ENCODE measurements around the gene HOGA1. TPM values are rescaled to one million over a fixed set of nuclear protein-coding genes. Genes with fewer than 3 reads are reported as not detected.
"Not testable (repeated sequence)": the region's sequence is repeated elsewhere in the genome, so short reads cannot be mapped to it uniquely, and the experiment has no call there.

The HOGA1 gene
- total and polyA plus RNA-seq, 2 experiments from 2014 or later, result 5.8 to 6.9 TPM

DNA sequence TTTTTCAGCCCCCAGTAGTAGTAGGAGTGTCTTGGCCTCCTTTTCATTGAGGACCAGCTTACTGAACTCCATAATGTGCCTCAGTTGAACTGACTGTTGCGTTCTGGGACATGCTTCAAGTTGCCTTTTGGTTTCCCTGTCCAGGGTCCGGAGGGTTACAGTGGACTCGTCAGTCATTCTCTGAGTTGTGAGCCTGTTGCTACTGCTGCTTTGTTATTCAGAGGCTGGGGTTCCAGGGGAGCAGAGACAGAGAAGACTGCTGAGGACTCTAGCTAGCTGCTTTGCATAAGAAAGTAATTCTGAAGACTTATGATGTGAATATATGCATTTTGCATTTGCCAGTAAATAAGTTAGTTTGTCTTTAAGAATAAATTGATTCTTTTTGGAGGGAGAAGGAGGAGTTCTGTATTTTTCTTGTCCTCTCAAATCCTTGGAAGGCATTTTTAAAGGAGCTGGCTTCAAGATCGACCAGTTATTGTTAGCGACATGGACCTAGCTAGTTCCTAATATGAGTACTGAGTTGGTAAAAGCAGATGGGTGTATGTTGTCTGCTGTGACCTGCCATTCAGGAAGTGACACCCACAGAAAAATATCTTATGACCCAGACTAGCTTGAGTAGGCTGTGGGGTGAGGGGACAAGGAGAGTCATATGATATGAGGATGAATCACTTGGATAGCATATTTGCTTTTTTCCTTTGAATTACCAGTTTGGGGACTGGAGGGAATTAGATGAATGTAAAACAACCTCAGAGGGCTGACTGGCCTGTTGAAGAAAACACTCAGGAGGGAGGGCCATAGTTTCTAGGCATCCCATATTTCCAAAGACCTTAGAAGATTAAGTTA lies 64.6 kb downstream of the HOGA1 start:
- WGBS (ENCODE audit: low lambda C conversion rate, missing lambda C conversion rate), result 76% methylated on average over 5 of the region's 5 CpGs
- peak; percentile 61 for DNase-seq (ENCODE audit: low spot score)
- H3K4me1 ChIP-seq (ENCODE audit: insufficient read depth), result peaks cover 10% of the 10 kb centered on the region
- no peaks in the 10 kb centered on the region for H4K20me1 ChIP-seq (ENCODE audit: insufficient read depth, poor library complexity, severe bottlenecking)
- no peaks in the 10 kb centered on the region for H3K9me3 ChIP-seq (ENCODE audit: low read depth)
- no peaks in the 10 kb centered on the region for H3K36me3 ChIP-seq (replicated peaks; ENCODE audit: insufficient read depth, low read depth)
- H3K4me2 ChIP-seq, result peak overlapping the region; percentile 5
- H2AFZ ChIP-seq, result no peak overlapping the region
- peak overlapping the region; percentile 86 for H3K27ac ChIP-seq
- H3K27me3 ChIP-seq, result no peaks in the 10 kb centered on the region
- TF ChIP-seq EZH2 (IDR thresholded peaks at IDR 0.05; ENCODE audit: borderline replicate concordance) (no peak), EZH2phosphoT487 (IDR thresholded peaks at IDR 0.05; ENCODE audit: low read depth, severe bottlenecking, unreplicated experiment) (no peak)
- TF ChIP-seq, protein P1, sequence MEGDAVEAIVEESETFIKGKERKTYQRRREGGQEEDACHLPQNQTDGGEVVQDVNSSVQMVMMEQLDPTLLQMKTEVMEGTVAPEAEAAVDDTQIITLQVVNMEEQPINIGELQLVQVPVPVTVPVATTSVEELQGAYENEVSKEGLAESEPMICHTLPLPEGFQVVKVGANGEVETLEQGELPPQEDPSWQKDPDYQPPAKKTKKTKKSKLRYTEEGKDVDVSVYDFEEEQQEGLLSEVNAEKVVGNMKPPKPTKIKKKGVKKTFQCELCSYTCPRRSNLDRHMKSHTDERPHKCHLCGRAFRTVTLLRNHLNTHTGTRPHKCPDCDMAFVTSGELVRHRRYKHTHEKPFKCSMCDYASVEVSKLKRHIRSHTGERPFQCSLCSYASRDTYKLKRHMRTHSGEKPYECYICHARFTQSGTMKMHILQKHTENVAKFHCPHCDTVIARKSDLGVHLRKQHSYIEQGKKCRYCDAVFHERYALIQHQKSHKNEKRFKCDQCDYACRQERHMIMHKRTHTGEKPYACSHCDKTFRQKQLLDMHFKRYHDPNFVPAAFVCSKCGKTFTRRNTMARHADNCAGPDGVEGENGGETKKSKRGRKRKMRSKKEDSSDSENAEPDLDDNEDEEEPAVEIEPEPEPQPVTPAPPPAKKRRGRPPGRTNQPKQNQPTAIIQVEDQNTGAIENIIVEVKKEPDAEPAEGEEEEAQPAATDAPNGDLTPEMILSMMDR (IDR thresholded peaks at IDR 0.05; ENCODE audit: poor library complexity), result no peak
- no peaks in the 10 kb centered on the region for H3K9me2 ChIP-seq (replicated peaks; ENCODE audit: insufficient read depth)
- no peak overlapping the region for H3K4me3 ChIP-seq
- peaks cover 74% of the 10 kb centered on the region for H3K79me2 ChIP-seq

DNA sequence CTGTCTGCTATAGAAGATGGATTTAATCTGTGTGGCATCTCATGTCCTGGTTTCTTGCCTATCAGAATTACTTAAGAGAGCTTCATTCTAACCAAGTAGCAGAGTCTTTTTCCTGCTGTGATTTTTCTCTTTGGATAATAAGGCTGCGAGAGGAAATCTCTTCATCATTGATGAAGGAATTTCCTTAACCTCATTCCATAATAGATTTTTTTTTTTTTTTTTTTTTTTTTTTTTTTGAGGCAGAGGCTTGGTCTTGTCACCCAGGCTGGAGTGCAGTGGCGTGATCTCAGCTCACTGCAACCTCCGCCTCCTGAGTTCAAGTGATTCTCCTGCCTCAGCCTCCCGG lies 65.2 kb downstream of the HOGA1 start:
- H3K9me2 ChIP-seq (replicated peaks; ENCODE audit: insufficient read depth); H3K4me3 ChIP-seq; H3K9me3 ChIP-seq (ENCODE audit: low read depth); H2AFZ ChIP-seq; H4K20me1 ChIP-seq (ENCODE audit: insufficient read depth, poor library complexity, severe bottlenecking); H3K36me3 ChIP-seq (replicated peaks; ENCODE audit: insufficient read depth, low read depth); H3K4me1 ChIP-seq (ENCODE audit: insufficient read depth); DNase-seq (ENCODE audit: low spot score); H3K27me3 ChIP-seq: not testable (repeated sequence)
- peaks cover 68% of the 10 kb centered on the region for H3K79me2 ChIP-seq
- H3K4me2 ChIP-seq, result peak overlapping the region; percentile 3
- WGBS (ENCODE audit: low lambda C conversion rate, missing lambda C conversion rate), result 98% methylated on average over 4 of the region's 4 CpGs
- H3K27ac ChIP-seq, result peak overlapping the region; percentile 86

DNA sequence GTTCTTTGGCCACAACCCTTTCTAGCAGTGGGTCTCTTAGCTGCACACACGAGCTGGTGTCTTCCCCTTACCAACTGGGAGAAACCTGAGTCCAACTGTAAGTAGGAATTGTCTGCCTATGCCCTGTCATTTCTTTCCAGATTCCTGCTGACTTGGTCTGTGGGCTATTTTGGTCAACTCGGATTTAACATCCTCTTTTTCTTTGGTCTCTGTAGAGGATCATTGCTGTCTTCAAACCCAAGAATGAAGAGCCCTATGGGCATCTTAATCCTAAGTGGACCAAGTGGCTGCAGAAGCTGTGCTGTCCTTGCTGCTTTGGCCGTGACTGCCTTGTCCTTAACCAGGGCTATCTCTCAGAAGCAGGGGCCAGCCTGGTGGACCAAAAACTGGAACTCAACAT lies 66.5 kb downstream of the HOGA1 start:
- WGBS (ENCODE audit: low lambda C conversion rate, missing lambda C conversion rate), result 91% methylated on average over 3 of the region's 3 CpGs

DNA sequence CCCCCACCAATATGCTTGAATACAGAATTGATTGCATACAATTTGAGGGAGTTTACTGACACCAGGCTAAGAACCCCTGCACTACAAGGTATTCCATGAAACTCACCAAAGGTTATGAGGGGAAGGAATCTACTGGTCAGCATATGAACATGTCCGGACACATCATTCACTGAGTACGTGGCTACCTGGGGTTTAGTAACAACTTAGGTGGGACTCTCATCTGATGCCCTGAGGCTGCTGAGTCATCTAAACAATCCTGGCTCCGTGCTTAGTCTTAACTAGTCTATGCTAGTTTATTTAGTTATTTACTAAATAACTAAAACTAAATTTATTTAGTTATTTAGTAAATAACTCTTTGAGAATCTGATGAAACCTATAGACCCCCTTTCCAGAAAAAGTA lies 67.6 kb downstream of the HOGA1 start:
- Histone ChIP-seq H3K9me2 (replicated peaks; ENCODE audit: insufficient read depth) (no peaks in the 10 kb centered on the region), H3K4me3 (no peak overlapping the region), H2AFZ (no peak overlapping the region), H3K79me2 (peaks cover 46% of the 10 kb centered on the region), H3K4me2 (no peak overlapping the region), H3K36me3 (replicated peaks; ENCODE audit: insufficient read depth, low read depth) (no peaks in the 10 kb centered on the region), H3K27me3 (no peaks in the 10 kb centered on the region), H3K27ac (no peak overlapping the region), H3K4me1 (ENCODE audit: insufficient read depth) (peaks cover 10% of the 10 kb centered on the region), H3K9me3 (ENCODE audit: low read depth) (no peaks in the 10 kb centered on the region), H4K20me1 (ENCODE audit: insufficient read depth, poor library complexity, severe bottlenecking) (no peaks in the 10 kb centered on the region)
- TF ChIP-seq EZH2 (IDR thresholded peaks at IDR 0.05; ENCODE audit: borderline replicate concordance), result no peak
- 78% methylated on average over 3 of the region's 3 CpGs for WGBS (ENCODE audit: low lambda C conversion rate, missing lambda C conversion rate)
- DNase-seq (ENCODE audit: low spot score), result no peak

More for the DNA sequence above, 66.5 kb downstream of the HOGA1 start:
- no peaks in the 10 kb centered on the region for H4K20me1 ChIP-seq (ENCODE audit: insufficient read depth, poor library complexity, severe bottlenecking)
- H3K9me3 ChIP-seq (ENCODE audit: low read depth), result no peaks in the 10 kb centered on the region
- peaks cover 56% of the 10 kb centered on the region for H3K79me2 ChIP-seq
- no peak overlapping the region for H2AFZ ChIP-seq
- H3K36me3 ChIP-seq (replicated peaks; ENCODE audit: insufficient read depth, low read depth), result no peaks in the 10 kb centered on the region
- no peak for DNase-seq (ENCODE audit: low spot score)
- H3K27me3 ChIP-seq, result no peaks in the 10 kb centered on the region
- peak overlapping the region; percentile 23 for H3K27ac ChIP-seq
- peaks cover 10% of the 10 kb centered on the region for H3K4me1 ChIP-seq (ENCODE audit: insufficient read depth)
- H3K9me2 ChIP-seq (replicated peaks; ENCODE audit: insufficient read depth), result no peaks in the 10 kb centered on the region
- no peak overlapping the region for H3K4me3 ChIP-seq
- H3K4me2 ChIP-seq, result no peak overlapping the region
- TF ChIP-seq, protein P1 (IDR thresholded peaks at IDR 0.05; ENCODE audit: poor library complexity), result no peak
- TF ChIP-seq EZH2 (IDR thresholded peaks at IDR 0.05; ENCODE audit: borderline replicate concordance), result no peak
- TF ChIP-seq EZH2phosphoT487 (IDR thresholded peaks at IDR 0.05; ENCODE audit: low read depth, severe bottlenecking, unreplicated experiment), result no peak

Data from hepatocyte (in vitro differentiated cells).